ENCODE data around the gene SH3RF3. TPM values are rescaled to one million over a fixed set of nuclear protein-coding genes. Genes with fewer than 3 reads are reported as not detected.

The SH3RF3 gene
- total and polyA plus RNA-seq, 10 of the 15 experiments (the other 5 are each of a cell fraction or from before 2014, with no cell fraction given) = 0.08 to 8.8 (median 2.3) TPM

- intact Hi-C loops (cut with micrococcal nuclease; ENCODE audit: unreplicated experiment) (no loop called here), in situ Hi-C loops (cut with MboI) (no loop called here)
- H3K9me3 ChIP-seq (replicated peaks; ENCODE audit: control insufficient read depth, insufficient read depth, low read length) = no peaks in the 10 kb centered on the region
- POLR2A ChIA-PET = interaction anchor here (0.7 to 1.4 kb wide), 4 partner anchors 11 to 76 kb away, joined by 3 to 8 read pairs (median 3); no protein-coding TSS in a partner anchor
- no peaks in the 10 kb centered on the region for H4K20me1 ChIP-seq (ENCODE audit: control insufficient read depth, insufficient read depth)
- CTCF ChIA-PET = interaction anchor here (0.8 to 2.0 kb wide), 4 partner anchors 12 to 78 kb away, joined by 3 to 8 read pairs (median 3); partner anchors contain the start of gene SH3RF3
- no TSS peak for BruUV-seq (replicated peaks)
- H3K27me3 ChIP-seq (replicated peaks in 1 of 2; ENCODE audit: control insufficient read depth in 2 of 2, insufficient read depth in 2 of 2, low read length in 1 of 2) = no peaks in the 10 kb centered on the region; a peak in 1 of 4 replicates
- RAD21 ChIA-PET (ENCODE audit: unreplicated experiment) = interaction anchor here (0.9 to 2.1 kb wide), 2 partner anchors 76 to 303 kb away, joined by 3 to 7 read pairs; no protein-coding TSS in a partner anchor
- H2AFZ ChIP-seq (ENCODE audit: control insufficient read depth, low read depth, low read length) = no peak overlapping the region
- no peaks in the 10 kb centered on the region for H3K79me2 ChIP-seq (ENCODE audit: control insufficient read depth, insufficient read depth, low read length)
- 59% methylated on average over 2 of the region's 2 CpGs for WGBS (ENCODE audit: insufficient coverage, insufficient replicate concordance, low lambda C conversion rate, missing lambda C conversion rate)
- no peak overlapping the region for H3K9ac ChIP-seq (ENCODE audit: control insufficient read depth, insufficient read depth, low read length)
- no peak for TF ChIP-seq BCL11A (IDR thresholded peaks at IDR 0.05; ENCODE audit: low read depth, low read length)
- TF ChIP-seq PAX8 (IDR thresholded peaks at IDR 0.05) = no peak
- no peak for TF ChIP-seq SRF (IDR thresholded peaks at IDR 0.05; ENCODE audit: low read depth in 2 of 2, low read length in 2 of 2)
- no peak for TF ChIP-seq SMC3 (IDR thresholded peaks at IDR 0.05; ENCODE audit: borderline replicate concordance, low read length)
- TF ChIP-seq STAT1 (conservative IDR thresholded peaks at IDR 0.05) = no peak
- H3K4me1 ChIP-seq (ENCODE audit: control insufficient read depth, insufficient read depth, low read length) = peaks cover 3% of the 10 kb centered on the region
- DNase-seq (ENCODE audit: low read depth, low spot score) (no peak), ATAC-seq (no peak; the same call in 2 of the 3 replicates), FAIRE-seq (no peak)
- SMC1A ChIA-PET (ENCODE audit: uncharacterized antibody, unreplicated experiment) = interaction anchor here (0.7 to 1.6 kb wide), 3 partner anchors 9 to 58 kb away, joined by 3 to 8 read pairs (median 5); no protein-coding TSS in a partner anchor
- no peak overlapping the region for H3K4me2 ChIP-seq (ENCODE audit: control insufficient read depth, insufficient read depth)
- H3K4me3 ChIP-seq = no peak overlapping the region
- H3K36me3 ChIP-seq (ENCODE audit: control insufficient read depth in 2 of 2, insufficient read depth in 2 of 2, low read length in 1 of 2) = no peaks in the 10 kb centered on the region
- no peak overlapping the region for H3K27ac ChIP-seq (ENCODE audit: control insufficient read depth, insufficient read depth)
Measured at GRCh38 chr2:109206569-109207146, 77.7 kb downstream of the SH3RF3 start.

GRCh38 chr2:109207176-109207575 is 78.2 kb downstream of the SH3RF3 start:
- RAD21 ChIA-PET (ENCODE audit: unreplicated experiment) = interaction anchor here (0.9 to 2.1 kb wide), 2 partner anchors 76 to 303 kb away, joined by 3 to 7 read pairs; no protein-coding TSS in a partner anchor

More at GRCh38 chr2:109207176-109207575, 78.2 kb downstream of the SH3RF3 start:
- DNase-seq (ENCODE audit: low read depth, low spot score) (no peak), ATAC-seq (peak; percentile 23; the same call in 2 of the 3 replicates), FAIRE-seq (no peak)
- H3K9ac ChIP-seq (ENCODE audit: control insufficient read depth, insufficient read depth, low read length) = no peak overlapping the region
- H3K4me1 ChIP-seq (ENCODE audit: control insufficient read depth, insufficient read depth, low read length) = peaks cover 3% of the 10 kb centered on the region
- no peak for TF ChIP-seq BCLAF1 (IDR thresholded peaks at IDR 0.05)
- 0 out of 2 replicates have a peak, but pooled peaks have one; percentile 38 for TF ChIP-seq BMI1 (IDR thresholded peaks at IDR 0.05; ENCODE audit: borderline replicate concordance)
- TF ChIP-seq TAF1 (IDR thresholded peaks at IDR 0.05; ENCODE audit: borderline replicate concordance, low read depth, low read length) = no peak
- TF ChIP-seq NR2F1 (conservative IDR thresholded peaks at IDR 0.05) = no peak
- TF ChIP-seq PKNOX1 (IDR thresholded peaks at IDR 0.05) = peak; percentile 59
- TF ChIP-seq BACH1 (IDR thresholded peaks at IDR 0.05; ENCODE audit: borderline replicate concordance) = no peak
- intact Hi-C loops (cut with micrococcal nuclease; ENCODE audit: unreplicated experiment) = no loop called here
- ChIA-PET SMC1A (ENCODE audit: uncharacterized antibody, unreplicated experiment) (interaction anchor here (0.7 to 2.0 kb wide), 5 partner anchors 9 to 79 kb away, joined by 3 to 10 read pairs (median 5); no protein-coding TSS in a partner anchor), CTCF (interaction anchor here (1.5 to 2.0 kb wide), 2 partner anchors 12 to 78 kb away, joined by 4 to 8 read pairs; partner anchors contain the start of gene SH3RF3), POLR2A (no interaction called here)
- in situ Hi-C loops (cut with MboI) = no loop called here
- H3K79me2 ChIP-seq (ENCODE audit: control insufficient read depth, insufficient read depth, low read length) = no peaks in the 10 kb centered on the region
- no peaks in the 10 kb centered on the region for H4K20me1 ChIP-seq (ENCODE audit: control insufficient read depth, insufficient read depth)
- H3K4me3 ChIP-seq = no peak overlapping the region
- H3K4me2 ChIP-seq (ENCODE audit: control insufficient read depth, insufficient read depth) = no peak overlapping the region
- no peaks in the 10 kb centered on the region for H3K36me3 ChIP-seq (ENCODE audit: control insufficient read depth in 2 of 2, insufficient read depth in 2 of 2, low read length in 1 of 2)
- no peaks in the 10 kb centered on the region for H3K9me3 ChIP-seq (replicated peaks; ENCODE audit: control insufficient read depth, insufficient read depth, low read length)
- WGBS (ENCODE audit: insufficient coverage, insufficient replicate concordance, low lambda C conversion rate, missing lambda C conversion rate) = 6% methylated on average over 1 of the region's 1 CpG
- no peak overlapping the region for H2AFZ ChIP-seq (ENCODE audit: control insufficient read depth, low read depth, low read length)
- no peak overlapping the region for H3K27ac ChIP-seq (ENCODE audit: control insufficient read depth, insufficient read depth)
- BruUV-seq (replicated peaks) = no TSS peak
- no peaks in the 10 kb centered on the region; a peak in 1 of 4 replicates for H3K27me3 ChIP-seq (replicated peaks in 1 of 2; ENCODE audit: control insufficient read depth in 2 of 2, insufficient read depth in 2 of 2, low read length in 1 of 2)

All from GM12878 (cell line).